PFSK-1 (cell line): ENCODE results near the gene ENPP6.

Experiments used
- POLR2AphosphoS5 ChIP-seq: IDR thresholded peaks from 2 replicates; pipeline ENCODE4 v1.6.1; 2012; ENCODE audit warnings: low read depth, mild to moderate bottlenecking, control low read depth, low read length, moderate library complexity
- REST ChIP-seq, 2 experiments: IDR thresholded peaks; 2 replicates each; pipeline versions ENCODE4 v1.6.1 to v1.8.0; 2011 to 2012; ENCODE audit warnings: low read depth in 2 of 2, low read length in 2 of 2, control low read depth in 1 of 2, inconsistent platforms in 1 of 2, mild to moderate bottlenecking in 1 of 2, moderate library complexity in 1 of 2; ENCODE audit not compliant: insufficient read depth in 1 of 2
- SIN3A ChIP-seq: IDR thresholded peaks from 2 replicates; pipeline ENCODE4 v1.6.1; 2012; ENCODE audit warnings: mild to moderate bottlenecking, low read length, moderate library complexity, borderline replicate concordance; ENCODE audit not compliant: insufficient read depth

GRCh38 chr4:184263461-184263860, 45.8 kb upstream of the ENPP6 start:
- TF ChIP-seq SIN3A: no peak
- no peak for TF ChIP-seq REST (IDR thresholded peaks at IDR 0.05; ENCODE audit: insufficient read depth in 1 of 2, low read depth in 2 of 2, low read length in 2 of 2)
- no peak for TF ChIP-seq POLR2AphosphoS5
